Measurements from ENCODE around the gene WDR35. TPM values are rescaled to one million over a fixed set of nuclear protein-coding genes. Genes with fewer than 3 reads are reported as not detected.

WDR35 gene
- total and polyA plus RNA-seq, 10 of the 15 experiments (the other 5 are each of a cell fraction or from before 2014, with no cell fraction given) = 3.0 to 9.3 (median 6.3) TPM

DNA sequence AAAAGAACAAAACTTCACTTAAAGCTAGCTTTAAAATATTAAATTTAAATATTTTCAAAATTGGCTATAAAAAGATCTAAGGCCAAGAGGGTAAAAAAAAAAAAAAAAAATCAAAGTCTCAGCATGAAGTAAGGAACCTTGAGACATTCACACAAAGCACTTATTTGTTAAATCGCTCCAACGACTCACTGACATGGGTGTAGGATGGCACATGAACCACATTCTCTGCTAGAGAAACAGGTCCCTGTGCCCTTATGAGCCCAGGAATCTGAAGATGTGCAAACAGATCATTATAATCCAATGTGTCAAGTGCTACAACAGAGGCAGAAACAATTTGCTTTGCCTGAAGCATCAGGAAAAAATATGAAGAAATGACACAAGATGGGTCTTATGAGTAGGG lies 47.8 kb upstream of the WDR35 start:
- no peak overlapping the region for H3K4me3 ChIP-seq
- peaks cover 15 to 41% of the 10 kb centered on the region in 2 experiments for H3K36me3 ChIP-seq (ENCODE audit: control insufficient read depth in 2 of 2, insufficient read depth in 2 of 2, low read length in 1 of 2)
- in situ Hi-C loops (cut with MboI) (no loop called here), intact Hi-C loops (cut with micrococcal nuclease; ENCODE audit: unreplicated experiment) (no loop called here)
- no peak for ATAC-seq
- ChIA-PET POLR2A (interaction anchor here (1.5 to 1.6 kb wide), 2 partner anchors 10 to 14 kb away, joined by 3 to 5 read pairs; partner anchors contain the start of gene LAPTM4A), SMC1A (ENCODE audit: uncharacterized antibody, unreplicated experiment) (interaction anchor here (0.7 to 5.9 kb wide), 4 partner anchors 11 to 57 kb away, joined by 3 to 31 read pairs (median 8); no protein-coding TSS in a partner anchor), RAD21 (ENCODE audit: unreplicated experiment) (interaction anchor here (0.9 kb wide), 1 partner anchor 11 kb away, joined by 4 read pairs; no protein-coding TSS in a partner anchor), CTCF (interaction anchor here (1.0 to 2.9 kb wide), 5 partner anchors 10 to 22 kb away, joined by 3 to 12 read pairs (median 5); no protein-coding TSS in a partner anchor)
- H3K79me2 ChIP-seq (ENCODE audit: control insufficient read depth, insufficient read depth, low read length) = no peaks in the 10 kb centered on the region; the same call in none of the 2 replicates
- BruUV-seq (replicated peaks) = no TSS peak
- H2AFZ ChIP-seq (ENCODE audit: control insufficient read depth, low read depth, low read length) = no peak overlapping the region
- H3K9me3 ChIP-seq (replicated peaks; ENCODE audit: control insufficient read depth, insufficient read depth, low read length) = no peaks in the 10 kb centered on the region
- no peak overlapping the region for H3K4me2 ChIP-seq (ENCODE audit: control insufficient read depth, insufficient read depth)
- no peaks in the 10 kb centered on the region; the same call in 1 of the 2 replicates for H4K20me1 ChIP-seq (ENCODE audit: control insufficient read depth, insufficient read depth)
- FAIRE-seq = no peak
- no peaks in the 10 kb centered on the region for H3K27me3 ChIP-seq (replicated peaks in 1 of 2; ENCODE audit: control insufficient read depth in 2 of 2, insufficient read depth in 2 of 2, low read length in 1 of 2)
- no peak overlapping the region for H3K27ac ChIP-seq (ENCODE audit: control insufficient read depth, insufficient read depth)
- WGBS (ENCODE audit: insufficient coverage, insufficient replicate concordance, low lambda C conversion rate, missing lambda C conversion rate) = 97% methylated on average over 2 of the region's 2 CpGs
- TF ChIP-seq, protein P1, sequence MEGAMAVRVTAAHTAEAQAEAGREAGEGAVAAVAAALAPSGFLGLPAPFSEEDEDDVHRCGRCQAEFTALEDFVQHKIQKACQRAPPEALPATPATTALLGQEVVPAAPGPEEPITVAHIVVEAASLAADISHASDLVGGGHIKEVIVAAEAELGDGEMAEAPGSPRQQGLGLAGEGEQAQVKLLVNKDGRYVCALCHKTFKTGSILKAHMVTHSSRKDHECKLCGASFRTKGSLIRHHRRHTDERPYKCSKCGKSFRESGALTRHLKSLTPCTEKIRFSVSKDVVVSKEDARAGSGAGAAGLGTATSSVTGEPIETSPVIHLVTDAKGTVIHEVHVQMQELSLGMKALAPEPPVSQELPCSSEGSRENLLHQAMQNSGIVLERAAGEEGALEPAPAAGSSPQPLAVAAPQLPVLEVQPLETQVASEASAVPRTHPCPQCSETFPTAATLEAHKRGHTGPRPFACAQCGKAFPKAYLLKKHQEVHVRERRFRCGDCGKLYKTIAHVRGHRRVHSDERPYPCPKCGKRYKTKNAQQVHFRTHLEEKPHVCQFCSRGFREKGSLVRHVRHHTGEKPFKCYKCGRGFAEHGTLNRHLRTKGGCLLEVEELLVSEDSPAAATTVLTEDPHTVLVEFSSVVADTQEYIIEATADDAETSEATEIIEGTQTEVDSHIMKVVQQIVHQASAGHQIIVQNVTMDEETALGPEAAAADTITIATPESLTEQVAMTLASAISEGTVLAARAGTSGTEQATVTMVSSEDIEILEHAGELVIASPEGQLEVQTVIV (IDR thresholded peaks at IDR 0.05; ENCODE audit: borderline replicate concordance, partially characterized antibody) = no peak
- TF ChIP-seq MYB (IDR thresholded peaks at IDR 0.05; ENCODE audit: borderline replicate concordance, low read depth, low read length) (no peak), TCF7 (IDR thresholded peaks at IDR 0.05; ENCODE audit: borderline replicate concordance) (no peak), WRNIP1 (IDR thresholded peaks at IDR 0.05; ENCODE audit: borderline replicate concordance, low read depth, low read length) (no peak), ZBED1 (IDR thresholded peaks at IDR 0.05; ENCODE audit: borderline replicate concordance) (no peak), RB1 (IDR thresholded peaks at IDR 0.05; ENCODE audit: borderline replicate concordance) (no peak), MYC (IDR thresholded peaks at IDR 0.05; ENCODE audit: insufficient read depth, insufficient read length, insufficient replicate concordance, low read length, severe bottlenecking) (no peak), SPI1 (IDR thresholded peaks at IDR 0.05; ENCODE audit: borderline replicate concordance, insufficient read depth, low read depth, low read length) (no peak)
- TF ChIP-seq, protein P2, sequence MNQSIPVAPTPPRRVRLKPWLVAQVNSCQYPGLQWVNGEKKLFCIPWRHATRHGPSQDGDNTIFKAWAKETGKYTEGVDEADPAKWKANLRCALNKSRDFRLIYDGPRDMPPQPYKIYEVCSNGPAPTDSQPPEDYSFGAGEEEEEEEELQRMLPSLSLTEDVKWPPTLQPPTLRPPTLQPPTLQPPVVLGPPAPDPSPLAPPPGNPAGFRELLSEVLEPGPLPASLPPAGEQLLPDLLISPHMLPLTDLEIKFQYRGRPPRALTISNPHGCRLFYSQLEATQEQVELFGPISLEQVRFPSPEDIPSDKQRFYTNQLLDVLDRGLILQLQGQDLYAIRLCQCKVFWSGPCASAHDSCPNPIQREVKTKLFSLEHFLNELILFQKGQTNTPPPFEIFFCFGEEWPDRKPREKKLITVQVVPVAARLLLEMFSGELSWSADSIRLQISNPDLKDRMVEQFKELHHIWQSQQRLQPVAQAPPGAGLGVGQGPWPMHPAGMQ (IDR thresholded peaks at IDR 0.05; ENCODE audit: borderline replicate concordance) = no peak
- TF ChIP-seq, protein P3, sequence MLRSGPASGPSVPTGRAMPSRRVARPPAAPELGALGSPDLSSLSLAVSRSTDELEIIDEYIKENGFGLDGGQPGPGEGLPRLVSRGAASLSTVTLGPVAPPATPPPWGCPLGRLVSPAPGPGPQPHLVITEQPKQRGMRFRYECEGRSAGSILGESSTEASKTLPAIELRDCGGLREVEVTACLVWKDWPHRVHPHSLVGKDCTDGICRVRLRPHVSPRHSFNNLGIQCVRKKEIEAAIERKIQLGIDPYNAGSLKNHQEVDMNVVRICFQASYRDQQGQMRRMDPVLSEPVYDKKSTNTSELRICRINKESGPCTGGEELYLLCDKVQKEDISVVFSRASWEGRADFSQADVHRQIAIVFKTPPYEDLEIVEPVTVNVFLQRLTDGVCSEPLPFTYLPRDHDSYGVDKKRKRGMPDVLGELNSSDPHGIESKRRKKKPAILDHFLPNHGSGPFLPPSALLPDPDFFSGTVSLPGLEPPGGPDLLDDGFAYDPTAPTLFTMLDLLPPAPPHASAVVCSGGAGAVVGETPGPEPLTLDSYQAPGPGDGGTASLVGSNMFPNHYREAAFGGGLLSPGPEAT (IDR thresholded peaks at IDR 0.05; ENCODE audit: low read depth) = no peak
- peaks cover 3% of the 10 kb centered on the region; the same call in 1 of the 2 replicates for H3K4me1 ChIP-seq (ENCODE audit: control insufficient read depth, insufficient read depth, low read length)
- no peak for DNase-seq (ENCODE audit: low read depth, low spot score)
- H3K9ac ChIP-seq (ENCODE audit: control insufficient read depth, insufficient read depth, low read length) = no peak overlapping the region

Measured in GM12878 (cell line).